SK-N-DZ (cell line): ENCODE measurements around the gene POGK.
"Not testable (repeated sequence)": the region's sequence is repeated elsewhere in the genome, so short reads cannot be mapped to it uniquely, and the experiment has no call there.

Experiments
- DNase-seq: peaks from one replicate; pipeline ENCODE4 v3.0.0-alpha.2; 2015; ENCODE audit warnings: low spot score

Gene POGK

GRCh38 chr1:166852918-166853317 is 13.6 kb downstream of the POGK start:
- DNase-seq = no peak

GRCh38 chr1:166855558-166855957 is 16.3 kb downstream of the POGK start:
- no peak for DNase-seq

GRCh38 chr1:166857995-166858394 is 18.7 kb downstream of the POGK start:
- DNase-seq = no peak

GRCh38 chr1:166858726-166859419 is 19.6 kb downstream of the POGK start:
- no peak for DNase-seq

- DNase-seq = no peak
These were observed 20.3 kb downstream of the POGK start for GRCh38 chr1:166859597-166859996.

GRCh38 chr1:166865926-166866325 is 26.7 kb downstream of the POGK start:
- DNase-seq = peak; percentile 19

GRCh38 chr1:166868639-166869038 is 29.4 kb downstream of the POGK start:
- no peak for DNase-seq

GRCh38 chr1:166869318-166870099 is 30.2 kb downstream of the POGK start:
- DNase-seq = no peak

- no peak for DNase-seq
These were observed 31.3 kb downstream of the POGK start for GRCh38 chr1:166870584-166870983.

- no peak for DNase-seq
These were observed 35.2 kb downstream of the POGK start for GRCh38 chr1:166874464-166874863.

- DNase-seq = peak; percentile 6
These were observed 36.0 kb downstream of the POGK start for GRCh38 chr1:166875302-166875733.

- DNase-seq = peak; percentile 98
These were observed 36.7 kb downstream of the POGK start, which contains the start of gene TADA1 for GRCh38 chr1:166875734-166876539. Gene TADA1, minus strand, starts transcription at chr1:166876264. Its CDS starts 31 bp downstream, at chr1:166876233.

GRCh38 chr1:166876540-166876838 is 37.2 kb downstream of the POGK start:
- DNase-seq = no peak

- not testable (repeated sequence) for DNase-seq
These were observed 39.1 kb downstream of the POGK start for GRCh38 chr1:166878173-166878917.

- DNase-seq = no peak
These were observed 43.6 kb downstream of the POGK start for GRCh38 chr1:166882893-166883292.

- peak; percentile 19 for DNase-seq
These were observed 44.9 kb downstream of the POGK start for GRCh38 chr1:166884040-166884642.

- DNase-seq = no peak
These were observed 45.7 kb downstream of the POGK start for GRCh38 chr1:166884971-166885370.

- DNase-seq = no peak
These were observed 49.3 kb downstream of the POGK start for GRCh38 chr1:166888373-166889111.

GRCh38 chr1:166889776-166890175 is 50.5 kb downstream of the POGK start:
- DNase-seq = no peak

GRCh38 chr1:166895766-166896165 is 56.5 kb downstream of the POGK start:
- DNase-seq = no peak
